DMS153 (cell line): Measurements from ENCODE around the gene ITGB5.
A peak's percentile ranks its signal among the peaks of the same experiment; 100 is the strongest.

Source experiments
- DNase-seq: peaks from one replicate; lab custom pipeline; 2025; lab: John Stamatoyannopoulos, UW

Gene ITGB5

DNA sequence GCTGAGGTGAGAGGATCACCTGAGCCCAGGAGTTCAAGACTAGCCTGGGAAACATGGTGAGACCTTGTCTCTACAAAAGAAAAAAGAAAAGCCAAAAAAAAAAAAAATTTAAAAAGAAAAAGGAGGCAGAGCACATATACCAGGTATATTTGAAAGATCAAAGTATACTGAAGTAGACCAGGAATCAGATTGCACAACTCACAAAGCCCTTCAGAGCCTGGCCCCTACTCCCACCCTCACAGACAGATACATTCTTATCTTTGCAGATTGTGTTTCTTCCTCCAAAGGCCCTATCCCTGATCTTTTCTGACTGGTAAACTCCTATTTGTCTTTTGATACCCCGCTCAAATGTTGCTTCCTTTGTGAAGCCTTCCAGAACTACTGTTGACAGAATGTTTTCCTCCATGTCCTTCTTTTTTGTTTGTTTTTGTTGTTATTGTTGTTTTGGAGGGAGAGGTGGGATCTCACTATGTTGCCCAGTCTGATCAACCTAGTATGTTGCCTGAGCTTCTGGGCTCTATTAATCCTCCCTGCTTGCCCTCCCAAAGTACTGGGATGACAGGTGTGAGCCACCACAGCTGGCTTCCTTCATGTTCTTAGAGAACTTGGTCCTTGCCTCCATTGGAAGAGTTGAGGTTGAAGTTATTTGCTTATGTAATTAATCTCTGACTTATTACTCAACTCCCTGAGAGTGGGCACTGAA lies 9.8 kb upstream of the ITGB5 start:
- no peak for DNase-seq

DNA sequence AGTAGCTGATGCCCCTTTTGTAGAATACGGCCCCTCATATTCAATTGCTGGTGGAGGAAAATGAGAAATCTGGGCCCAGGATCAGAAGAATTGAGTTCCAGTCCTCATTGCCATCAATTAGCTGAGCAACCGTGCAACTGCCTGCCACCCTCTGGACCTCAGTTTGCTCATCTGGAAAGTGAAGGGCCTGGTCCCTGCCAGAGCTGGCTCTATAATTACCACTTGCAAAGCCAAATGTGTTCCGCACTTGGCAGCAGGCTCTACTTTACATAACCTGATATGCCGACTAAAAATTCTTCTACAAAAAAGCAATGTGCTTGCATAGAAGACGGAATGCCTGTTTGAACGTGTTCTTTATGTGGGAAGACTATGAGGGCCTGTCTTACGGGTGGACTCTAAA lies 8.6 kb upstream of the ITGB5 start:
- no peak for DNase-seq

DNA sequence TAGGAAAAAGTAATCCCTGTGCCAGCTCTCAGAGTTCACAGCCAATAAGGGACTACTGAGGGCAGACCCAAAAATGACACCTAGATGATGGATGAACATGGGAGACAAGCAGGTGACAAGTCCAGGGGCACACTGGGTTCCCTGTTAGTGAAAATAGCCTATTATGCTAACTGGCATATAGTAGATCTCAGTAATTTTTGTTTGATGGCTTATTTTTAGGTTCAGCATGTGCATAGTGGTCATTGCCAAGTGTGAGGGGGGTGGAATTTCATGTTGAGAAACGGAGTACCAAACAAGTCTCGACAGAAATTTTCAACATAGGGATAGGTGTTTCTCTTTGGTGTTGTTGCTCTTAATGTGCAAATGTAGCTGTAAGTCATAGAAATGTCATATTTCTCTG lies 6.4 kb upstream of the ITGB5 start:
- DNase-seq = no peak

DNA sequence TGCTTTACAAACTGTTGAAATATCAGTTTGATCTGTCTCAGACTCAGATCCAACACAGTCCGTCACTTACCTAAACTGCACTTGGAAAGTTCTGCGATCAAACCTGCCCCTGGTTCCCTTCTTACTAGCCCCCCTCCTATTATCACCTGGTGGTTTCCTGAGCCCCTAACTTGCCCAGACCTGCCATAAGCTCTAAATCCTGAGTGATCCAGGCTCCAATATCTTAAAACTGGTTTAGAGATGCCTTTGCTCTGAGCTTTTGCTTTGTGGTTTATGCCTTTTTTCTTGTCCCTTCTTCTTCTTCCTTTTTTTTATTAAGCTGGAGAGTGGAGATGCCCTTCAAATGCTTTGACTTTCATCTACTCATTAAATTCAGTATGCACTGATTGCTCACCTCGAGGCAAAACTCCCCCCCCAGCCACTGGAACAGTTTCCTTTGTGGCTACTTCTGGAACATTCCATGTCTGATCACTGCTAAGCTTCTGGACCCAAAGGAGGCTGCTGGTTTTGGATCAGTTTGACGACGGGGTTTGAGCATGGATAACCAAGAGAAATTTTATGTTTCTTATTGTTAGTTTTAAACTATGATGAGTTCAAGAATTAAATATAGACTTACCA lies 3.5 kb upstream of the ITGB5 start:
- DNase-seq = no peak

DNA sequence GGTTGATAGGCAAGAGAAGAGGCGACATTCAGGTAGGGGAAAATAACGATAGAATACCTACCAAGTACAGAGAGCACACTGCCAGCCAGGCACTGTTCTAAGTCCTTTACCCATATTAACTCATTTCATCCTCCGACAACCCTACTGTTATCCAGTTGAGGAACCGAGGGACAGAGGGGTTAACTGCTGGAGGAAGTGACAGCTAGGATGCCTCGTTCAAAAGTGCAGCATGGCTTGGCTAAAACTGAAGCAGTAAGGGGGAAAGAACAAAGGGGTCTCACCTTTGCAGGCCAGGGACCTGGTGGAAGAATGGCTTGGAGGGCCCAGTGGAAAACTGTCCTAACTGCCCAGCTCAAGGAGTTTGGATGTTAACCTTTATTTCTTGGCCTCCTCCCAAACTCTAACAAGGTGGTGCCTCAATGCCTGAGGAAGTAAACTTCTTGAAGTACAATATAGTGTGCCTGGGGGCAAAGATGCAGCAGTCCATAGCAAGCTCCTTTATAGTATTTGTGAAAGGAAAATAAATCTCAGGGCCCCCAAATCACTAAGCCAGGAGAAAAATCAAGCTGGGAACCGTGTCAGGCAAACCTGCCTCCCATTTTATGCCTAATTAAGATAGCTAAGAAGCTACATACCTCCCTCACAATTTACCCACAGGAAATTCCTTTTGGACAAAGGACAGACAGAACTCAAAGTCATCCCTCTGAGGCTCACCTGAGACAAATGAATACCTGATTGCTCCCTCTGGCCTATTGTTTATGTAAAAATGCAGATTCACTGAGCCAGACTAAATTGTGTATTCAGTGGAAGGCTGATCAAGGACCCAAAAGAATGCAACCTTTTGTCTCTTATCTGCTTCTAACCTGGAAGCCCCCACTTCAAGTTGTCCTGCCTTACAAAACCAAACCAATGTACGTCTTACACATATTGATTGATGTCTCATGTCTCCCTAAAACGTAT lies 1.6 kb upstream of the ITGB5 start:
- no peak for DNase-seq

DNA sequence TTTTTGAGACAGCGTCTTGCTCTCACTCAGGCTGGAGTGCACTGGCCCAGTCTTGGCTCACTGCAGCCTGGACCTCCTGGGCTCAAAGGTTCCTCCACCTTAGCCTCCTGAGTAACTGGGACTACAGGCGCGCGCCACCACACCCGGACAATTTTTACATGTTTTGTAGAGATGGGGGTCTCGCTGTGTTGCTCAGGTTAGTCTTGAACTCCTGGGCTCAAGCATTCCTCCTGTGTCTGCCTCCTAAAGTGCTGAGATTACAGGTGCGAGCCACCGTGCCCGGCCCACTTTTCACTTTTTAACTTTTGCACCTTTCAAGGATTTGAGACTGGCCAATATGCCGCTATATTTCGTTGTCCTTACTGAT lies 750 bp upstream of the ITGB5 start:
- DNase-seq = no peak

DNA sequence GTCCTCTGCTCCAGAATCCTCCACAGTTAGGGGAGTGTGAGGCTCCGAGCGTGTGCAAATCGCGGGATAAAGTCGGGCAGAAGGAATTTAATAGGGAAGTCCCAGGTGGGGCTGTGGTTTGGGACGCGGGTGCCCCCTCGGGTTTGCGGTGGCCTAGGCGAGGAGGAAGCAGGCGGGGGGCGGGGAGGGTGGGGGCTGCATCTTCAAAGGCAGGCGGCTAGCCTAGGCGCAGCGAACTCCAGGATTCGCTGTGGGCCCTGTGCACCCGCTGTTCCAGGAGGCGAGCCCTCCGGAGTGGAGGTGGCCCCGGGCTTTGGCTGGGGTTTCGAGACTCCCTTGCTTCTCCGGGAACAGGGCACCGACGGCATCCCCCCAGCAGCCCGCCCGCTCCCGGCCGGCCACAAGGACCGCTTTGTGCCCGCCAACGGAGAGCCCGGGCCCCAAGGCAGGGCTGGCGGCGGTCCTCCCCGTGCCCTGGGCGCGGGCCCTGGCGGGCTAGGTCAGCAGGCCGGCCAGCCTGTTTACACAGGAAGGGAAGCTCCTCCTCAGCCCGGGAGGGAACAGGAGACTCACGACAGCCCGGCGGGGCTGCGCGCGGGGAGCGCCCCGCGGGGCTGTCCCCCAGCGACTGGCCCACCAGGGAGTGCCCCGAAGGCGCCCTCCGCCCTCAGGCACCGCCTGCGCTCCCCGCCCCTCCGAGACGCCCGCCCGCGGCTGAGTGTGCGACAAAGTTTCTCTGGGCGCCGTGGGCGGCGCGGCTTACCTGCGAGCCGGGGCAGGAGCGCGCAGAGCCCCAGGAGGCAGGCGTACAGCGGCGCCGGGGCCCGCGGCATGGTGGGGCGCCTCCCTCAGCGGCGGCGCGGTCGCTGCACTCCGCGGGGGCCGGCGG lies 753 bp downstream of the ITGB5 start:
- no peak for DNase-seq

DNA sequence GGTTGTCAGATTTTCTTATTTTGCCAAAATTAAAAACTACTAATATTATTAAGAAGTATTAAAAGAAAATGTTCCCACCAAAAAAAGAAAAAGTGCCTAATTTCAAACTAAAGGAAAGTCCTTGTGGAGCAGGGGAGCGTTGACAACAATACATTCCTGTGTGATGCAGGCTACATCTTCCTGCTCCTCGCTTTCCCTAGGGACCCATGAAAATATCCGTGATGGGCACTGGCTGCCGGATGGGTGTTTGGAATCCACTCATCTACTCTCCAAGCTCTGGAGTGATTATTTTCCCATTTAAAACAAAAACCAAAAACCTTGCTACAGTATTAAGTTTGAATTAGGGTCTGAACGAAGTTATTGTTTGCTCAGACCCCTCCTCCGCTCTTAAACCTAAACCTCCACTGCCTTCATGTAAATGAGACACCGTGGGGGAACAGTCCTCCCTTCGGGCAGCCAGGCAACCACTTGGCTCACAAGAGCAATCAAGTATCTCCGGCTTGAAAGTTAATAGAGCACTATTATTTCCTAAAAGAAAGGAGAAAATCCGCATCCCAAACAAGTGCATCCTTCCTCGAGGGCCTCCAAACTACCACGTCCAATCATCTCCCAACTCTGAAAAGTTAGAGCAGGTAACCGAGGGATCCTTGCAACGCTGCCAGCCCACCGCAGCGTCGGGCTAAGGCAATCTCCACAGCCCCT lies 1.5 kb downstream of the ITGB5 start:
- peak; percentile 2 for DNase-seq

DNA sequence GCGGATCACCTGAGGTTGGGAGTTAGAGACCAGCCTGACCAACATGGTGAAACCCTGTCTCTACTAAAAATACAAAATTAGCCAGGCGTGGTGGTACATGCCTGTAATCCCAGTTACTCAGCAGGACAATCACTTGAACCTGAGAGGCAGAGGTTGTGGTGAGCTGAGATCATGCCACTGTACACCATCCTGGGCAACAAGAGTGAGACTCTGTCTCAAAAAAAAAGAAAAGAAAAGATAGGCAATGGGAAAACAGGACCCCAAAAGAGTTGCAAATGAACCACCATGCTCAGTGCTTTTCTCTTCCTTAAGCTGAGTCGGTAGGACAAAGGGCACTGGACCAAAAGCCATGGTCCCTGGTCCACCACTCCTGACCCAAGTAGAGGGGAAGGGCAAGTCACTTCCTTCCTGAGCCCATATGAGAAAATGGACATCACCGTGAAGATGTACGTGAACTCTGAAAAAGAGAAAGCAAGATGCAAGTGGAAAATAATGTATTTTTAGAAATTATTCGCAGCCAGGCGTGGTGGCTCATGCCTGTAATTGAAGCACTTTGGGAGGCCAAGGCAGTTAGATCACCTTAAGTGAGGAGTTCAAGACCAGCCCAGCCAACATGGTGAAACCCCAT lies 2.6 kb downstream of the ITGB5 start:
- DNase-seq = no peak

DNA sequence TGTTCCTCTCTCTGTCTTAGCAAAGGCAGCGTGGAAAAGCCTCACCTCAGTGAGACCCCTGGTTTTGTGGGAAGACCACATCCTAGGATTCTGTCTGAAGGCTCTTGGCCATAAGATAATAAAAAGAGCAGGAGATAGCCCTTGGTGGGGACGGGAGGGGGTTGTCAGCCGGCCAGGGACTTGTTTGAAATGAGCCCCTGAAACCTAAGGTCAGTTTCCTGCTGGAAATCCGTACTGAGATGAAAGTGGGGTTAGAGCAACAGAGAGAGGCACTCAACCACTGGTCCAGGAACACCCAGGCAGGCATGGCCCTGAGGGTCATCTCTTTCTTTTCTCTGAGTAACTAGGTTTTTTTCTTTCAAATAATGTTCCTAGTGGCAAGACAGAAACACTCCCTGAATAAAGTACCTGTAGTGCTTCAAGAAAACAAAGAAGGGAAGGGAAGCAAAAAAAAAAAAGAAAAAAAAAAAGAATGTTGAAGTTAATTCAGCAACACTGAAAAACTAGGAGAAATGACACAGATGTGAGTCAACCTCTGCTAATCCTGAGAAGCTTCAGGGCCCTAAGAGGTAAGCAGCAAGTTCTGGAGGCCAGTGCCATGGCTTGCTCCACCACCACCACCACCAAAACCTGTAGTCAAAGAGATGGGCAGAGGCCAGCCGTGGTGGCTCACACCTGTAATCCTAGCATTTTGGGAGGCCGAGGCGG lies 3.2 kb downstream of the ITGB5 start:
- DNase-seq = no peak

DNA sequence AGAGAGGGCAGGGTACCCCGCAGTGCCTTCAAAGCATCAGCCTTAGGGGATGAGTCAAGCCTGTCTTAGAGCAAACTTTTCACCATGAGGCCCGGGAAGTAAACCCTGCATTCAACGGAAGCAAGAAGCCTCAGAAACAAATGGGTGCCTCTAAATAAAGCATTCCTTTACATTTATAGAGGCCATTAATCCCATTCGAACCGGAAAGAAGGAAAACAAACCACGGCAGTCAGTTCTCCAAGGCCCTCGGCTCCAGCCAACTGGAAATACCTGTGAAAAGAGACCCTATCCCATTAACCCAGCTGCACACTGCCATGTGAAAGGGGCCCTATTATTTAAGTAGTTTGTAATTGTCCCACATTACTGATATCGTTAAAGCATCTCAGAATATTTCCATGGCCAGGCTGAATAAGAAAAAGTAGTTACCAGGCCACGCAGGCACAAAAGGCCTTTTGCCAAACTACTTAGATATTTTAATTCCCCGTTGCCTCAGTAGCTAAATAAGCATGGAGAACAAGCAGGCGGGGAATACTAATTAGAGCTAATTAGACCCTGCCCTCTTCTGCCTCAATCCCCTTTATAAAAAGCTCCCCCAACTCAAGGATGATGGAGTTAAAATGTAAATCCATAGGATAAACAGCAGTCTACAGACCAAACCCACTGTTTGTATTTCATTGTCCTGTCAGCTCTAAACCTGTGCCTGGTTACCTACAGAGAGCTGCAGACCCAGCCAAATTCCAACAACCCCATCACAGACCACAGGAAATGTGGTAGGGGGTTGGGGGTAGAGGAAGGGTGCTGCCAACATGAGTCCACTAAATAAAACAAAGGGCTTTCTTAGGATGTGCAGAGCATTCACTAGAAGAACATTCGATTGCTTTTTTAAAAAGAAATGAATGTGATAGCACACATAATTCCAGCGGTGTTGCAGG lies 4.1 kb downstream of the ITGB5 start:
- DNase-seq = no peak

DNA sequence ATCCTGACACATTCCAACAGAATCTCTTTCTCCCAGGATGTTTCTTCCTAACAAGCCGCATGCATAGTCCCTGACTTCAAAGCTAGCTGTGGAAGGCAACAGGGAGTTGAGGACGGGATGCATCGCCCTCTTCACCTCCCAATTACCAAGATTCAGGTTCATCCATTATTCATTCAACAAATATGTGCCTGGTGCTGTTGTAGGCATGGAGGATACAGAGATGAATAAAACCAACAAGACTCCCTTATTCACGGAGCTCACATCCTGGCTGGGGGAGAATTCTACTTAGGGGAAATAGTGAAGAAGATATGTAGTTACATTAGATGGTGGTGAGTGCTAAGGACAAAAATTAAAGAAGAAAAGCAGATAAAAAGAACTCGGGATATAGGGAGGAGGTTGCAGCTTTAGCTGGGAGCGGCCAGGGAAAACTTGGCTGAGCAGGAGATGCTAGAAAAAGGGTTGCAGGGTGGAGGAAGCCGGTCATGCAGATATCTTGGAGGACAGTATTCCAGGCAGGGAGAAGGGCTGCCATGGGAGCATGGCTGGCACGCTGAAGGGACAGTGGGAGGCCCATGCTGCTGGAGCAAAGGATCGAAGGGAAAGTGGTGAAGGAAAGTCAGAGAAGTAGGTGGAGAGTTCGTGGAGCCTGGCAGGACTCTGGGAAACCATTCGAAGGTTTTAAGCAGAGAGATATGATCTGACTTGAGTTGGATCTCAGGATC lies 5.0 kb downstream of the ITGB5 start:
- no peak for DNase-seq

DNA sequence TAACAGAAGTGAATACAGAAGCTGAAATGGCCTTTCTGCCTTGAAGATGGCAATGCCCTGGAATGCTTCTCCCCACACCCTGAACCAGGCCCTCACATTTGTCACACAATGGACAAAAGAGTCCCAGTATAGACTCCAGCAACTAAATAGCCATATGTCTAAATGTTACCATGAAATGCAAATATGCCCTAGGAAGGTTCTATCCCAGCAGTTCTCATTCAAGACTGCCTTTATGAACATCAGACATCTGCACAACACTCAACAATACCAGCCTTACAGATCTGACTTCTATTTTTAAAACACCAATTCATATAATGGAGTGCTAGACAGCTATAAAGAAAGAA lies 7.9 kb downstream of the ITGB5 start:
- no peak for DNase-seq

DNA sequence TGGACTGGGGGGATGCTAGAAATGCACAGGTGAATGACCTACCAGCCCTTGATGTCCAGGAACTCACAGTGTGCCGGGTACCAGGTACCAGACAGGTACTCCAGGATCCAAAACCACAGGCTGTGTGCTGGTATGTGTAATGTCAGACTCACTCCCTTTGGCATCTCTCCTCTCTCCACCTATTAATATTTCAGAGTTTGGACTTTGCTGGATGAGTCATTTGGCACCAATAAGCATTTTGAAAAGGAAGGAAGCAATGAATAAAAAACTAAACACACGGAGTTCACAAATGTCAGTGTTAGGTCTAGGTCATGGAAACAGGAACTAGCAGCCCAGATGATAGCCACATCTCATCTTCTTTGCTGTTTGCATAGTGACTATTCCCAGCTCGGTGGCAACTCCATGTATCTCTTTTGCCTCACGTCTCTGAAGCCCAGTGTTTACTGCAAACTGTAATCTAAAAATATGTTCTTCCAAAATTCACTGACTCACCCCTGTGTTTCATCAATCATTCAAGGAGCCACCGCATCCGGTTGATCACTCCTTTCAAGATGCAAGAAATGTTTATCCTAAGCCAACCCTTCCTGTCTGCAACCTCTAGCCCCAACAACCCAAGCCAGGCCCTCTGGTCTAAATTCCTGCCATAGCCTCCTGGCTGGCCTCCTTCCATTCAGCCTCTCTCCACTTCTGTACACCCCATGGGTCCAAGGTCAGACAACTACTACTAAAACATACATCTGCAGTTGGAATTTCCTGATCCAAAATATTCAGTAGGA lies 8.4 kb downstream of the ITGB5 start:
- DNase-seq = no peak

DNA sequence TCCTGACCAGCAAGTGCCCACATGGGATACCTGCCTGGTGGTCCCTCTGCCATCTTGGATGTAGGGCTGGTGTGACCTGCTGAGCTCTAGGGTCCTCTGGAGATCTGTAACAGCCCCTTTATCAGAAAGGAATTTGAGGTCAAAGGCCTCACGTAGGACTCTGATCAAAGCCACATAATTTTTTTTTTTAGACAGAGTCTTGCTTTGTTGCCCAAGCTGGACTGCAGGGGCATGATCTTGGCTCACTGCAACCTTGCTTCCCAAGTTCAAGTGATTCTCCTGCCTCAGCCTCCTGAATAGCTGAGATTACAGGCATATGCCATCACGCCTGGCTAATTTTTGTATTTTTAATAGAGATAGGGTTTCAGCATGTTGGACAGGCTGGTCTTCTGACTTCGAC lies 9.5 kb downstream of the ITGB5 start:
- DNase-seq = no peak

DNA sequence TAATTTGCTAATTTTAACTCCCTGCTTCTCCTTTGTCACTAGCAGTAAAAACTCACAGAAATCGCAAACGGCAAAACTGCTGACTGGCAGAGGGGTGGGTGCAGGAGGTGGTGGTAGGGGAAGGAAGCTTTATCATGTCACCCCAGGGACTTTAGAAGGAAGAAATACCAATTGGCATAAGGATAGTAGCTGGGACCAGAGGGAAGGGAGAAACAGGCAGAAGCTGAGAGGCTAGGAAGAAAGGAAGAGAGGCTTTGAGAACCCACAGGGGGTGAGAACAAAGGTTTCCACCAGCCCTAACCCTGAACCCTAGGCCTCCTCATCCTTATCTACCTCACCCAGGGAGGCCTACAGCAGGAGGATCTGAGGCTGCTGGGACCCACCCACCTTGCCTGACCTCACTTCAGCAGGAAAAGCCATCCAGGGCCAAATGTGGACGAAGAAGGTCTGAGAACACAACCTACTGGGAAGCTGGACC lies 10.7 kb downstream of the ITGB5 start:
- no peak for DNase-seq

DNA sequence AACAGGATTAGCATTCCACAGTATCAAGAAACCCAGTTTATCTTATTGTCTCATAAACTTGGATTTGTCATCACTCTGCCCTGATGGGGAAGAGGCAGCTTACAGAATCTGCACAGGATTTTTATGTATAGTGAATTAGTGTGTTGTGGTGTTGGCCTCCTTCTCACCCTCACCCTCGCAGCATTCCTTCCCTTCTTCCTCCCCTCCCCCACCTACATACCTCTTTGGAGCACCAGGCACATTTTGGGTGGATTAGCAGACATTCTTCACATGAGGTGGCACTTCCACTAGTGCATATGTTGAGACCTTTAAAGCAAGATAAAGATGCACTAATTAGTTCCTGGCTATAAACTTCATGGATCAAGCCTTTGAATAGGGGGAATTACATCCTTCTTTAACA lies 13.9 kb downstream of the ITGB5 start:
- DNase-seq = no peak

DNA sequence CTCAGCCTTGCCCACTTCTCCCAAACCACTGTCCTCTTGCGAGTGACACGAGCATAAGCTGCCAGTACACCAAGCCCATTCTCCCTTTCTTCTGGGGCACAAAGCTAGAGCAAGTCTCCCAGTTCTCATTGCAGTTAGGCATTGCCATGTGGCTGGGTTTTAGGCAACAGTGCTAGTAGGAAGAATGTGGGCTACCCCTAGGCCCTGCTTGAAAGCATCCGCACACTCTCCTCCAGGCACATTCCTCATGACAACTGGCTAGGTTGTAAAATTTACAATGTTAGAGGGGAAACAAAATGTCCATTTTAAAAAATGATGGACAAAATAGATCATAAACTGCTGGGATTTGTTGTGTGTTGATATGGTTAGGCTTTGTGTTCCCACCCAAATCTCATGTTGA lies 19.7 kb downstream of the ITGB5 start:
- no peak for DNase-seq
